Neuron (in vitro differentiated cells): Measurements from ENCODE around the gene DLG4.

ENCODE experiments used
- H2AFZ ChIP-seq: one replicate; pipeline ENCODE4 v1.6.1; 2013; ENCODE audit warnings: low read depth, mild to moderate bottlenecking, inconsistent platforms, low read length, moderate library complexity
- H3K27me3 ChIP-seq: one replicate; pipeline ENCODE4 v1.6.1; 2013; ENCODE audit warnings: low read length; ENCODE audit not compliant: insufficient read depth
- H3K36me3 ChIP-seq: one replicate; pipeline ENCODE4 v1.6.1; 2013; ENCODE audit warnings: low read length; ENCODE audit not compliant: insufficient read depth
- H3K4me1 ChIP-seq: one replicate; pipeline ENCODE4 v1.6.1; 2013; ENCODE audit warnings: low read length; ENCODE audit not compliant: insufficient read depth
- H3K4me3 ChIP-seq: 2 replicates; pipeline ENCODE4 v1.5.1; 2013; ENCODE audit warnings: mild to moderate bottlenecking, low read length, moderate library complexity
- H3K9me3 ChIP-seq: one replicate; pipeline ENCODE4 v1.6.1; 2013; ENCODE audit warnings: low read length

DLG4 gene

DNA sequence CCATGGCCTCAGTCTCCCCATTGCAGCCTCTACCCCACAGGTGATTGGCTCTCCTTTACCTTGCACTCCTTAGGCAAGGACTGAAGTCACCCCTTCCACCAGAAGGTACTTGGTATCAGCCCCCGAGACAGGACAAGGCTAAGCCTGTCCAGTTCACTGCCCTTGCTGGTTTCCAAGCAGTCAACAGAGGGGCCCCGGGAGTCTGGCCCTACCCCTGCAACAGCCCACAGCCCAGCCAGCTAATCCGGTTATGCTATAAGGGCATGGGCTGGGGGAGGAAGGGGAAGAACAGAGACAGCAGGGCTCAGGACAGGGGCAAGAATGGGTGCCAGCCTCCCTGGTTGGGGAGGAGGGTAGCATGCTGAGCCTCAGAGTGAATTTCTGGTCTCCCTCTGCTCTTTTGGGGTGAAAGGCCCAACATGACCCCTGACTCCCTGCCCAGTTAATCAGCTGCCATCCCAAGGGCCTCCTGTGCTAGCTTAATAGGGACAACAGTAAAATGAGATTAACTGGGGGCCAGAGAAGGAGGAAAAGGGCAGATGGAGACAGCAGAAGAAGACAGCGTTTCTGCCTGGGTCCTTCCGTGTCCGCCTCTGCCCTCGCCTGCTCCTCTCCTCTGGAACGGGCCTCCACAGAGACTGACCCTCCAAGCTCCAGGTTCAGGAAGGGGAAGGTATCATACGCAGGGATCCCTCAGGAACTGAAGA, 10.7 kb downstream of the DLG4 start:
- Histone ChIP-seq H3K36me3 (peaks cover 2% of the 10 kb centered on the region), H3K4me3 (no peak overlapping the region), H3K27me3 (no peaks in the 10 kb centered on the region), H2AFZ (no peak overlapping the region), H3K4me1 (peaks cover 47% of the 10 kb centered on the region), H3K9me3 (no peaks in the 10 kb centered on the region)

DNA sequence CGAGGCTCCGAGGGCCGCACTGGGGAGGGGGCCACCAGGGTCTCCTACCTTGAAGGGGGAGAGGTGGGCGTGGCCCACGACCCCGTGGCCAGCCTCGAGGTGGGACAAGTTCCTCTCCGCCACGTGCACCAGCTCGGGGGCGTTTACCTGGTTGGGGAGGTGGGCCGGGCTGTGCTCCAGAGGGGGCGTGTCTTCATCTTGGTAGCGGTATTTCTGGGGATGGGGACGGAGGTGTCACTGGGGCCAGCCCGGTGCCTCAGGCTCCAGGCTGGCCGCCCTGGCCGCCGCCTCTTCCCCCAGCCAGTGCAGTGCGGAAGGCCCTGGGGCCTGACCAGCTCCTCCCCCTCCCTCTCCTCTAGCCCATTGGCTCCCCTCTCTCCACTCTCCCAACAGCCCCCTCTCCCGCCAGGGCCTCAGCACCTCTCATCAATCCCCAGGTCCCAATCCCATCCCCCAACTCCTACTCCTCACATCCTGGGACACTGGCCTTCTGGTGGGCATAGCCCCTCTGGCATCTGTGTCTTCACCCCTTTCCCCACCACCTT, 11.5 kb downstream of the DLG4 start:
- Histone ChIP-seq H3K9me3 (no peaks in the 10 kb centered on the region), H3K36me3 (peaks cover 9% of the 10 kb centered on the region), H3K4me3 (no peak overlapping the region), H2AFZ (no peak overlapping the region), H3K4me1 (peaks cover 43% of the 10 kb centered on the region), H3K27me3 (no peaks in the 10 kb centered on the region)

DNA sequence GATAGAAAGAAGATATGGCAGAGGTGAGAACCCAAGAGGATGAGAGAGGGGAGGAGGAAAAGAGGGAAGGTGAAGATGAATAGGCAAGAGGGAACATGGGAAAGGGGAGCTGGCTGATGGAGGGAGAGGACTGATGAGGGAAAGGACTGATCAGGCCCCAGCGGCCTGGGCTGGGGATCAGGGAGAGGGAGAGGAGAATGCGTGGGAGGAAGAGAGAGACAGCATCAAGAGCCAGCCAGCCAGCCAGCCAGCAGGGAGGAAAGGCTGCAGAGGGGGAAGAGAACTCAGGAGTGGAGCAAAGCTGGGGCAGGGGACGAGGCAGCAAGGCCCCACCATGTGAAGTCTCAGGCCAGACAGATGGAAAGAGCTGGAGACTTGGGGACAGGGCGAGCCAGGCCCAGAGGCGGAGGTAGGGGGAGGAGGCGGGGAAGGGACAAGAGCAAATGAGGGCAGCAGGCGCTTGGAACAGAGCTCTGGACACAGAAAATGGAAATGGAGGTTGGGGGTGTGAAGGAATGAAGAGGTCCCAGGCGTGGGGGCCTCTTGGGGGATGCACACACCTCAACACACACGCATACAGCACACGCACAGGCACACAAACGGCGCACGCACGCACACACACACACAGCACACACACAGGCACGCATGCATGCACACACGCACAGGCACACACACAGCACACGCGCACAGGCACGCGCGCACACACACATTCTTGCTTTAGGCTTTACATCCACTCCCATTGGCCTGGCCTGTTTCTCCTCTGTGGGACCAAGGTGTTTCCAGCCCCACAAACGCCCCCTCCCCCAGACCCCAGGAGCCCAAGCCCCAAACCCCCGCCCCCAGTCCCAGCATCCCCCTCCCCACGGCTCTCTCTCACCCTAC, 12.3 kb downstream of the DLG4 start:
- H3K36me3 ChIP-seq = peaks cover 17% of the 10 kb centered on the region
- peaks cover 43% of the 10 kb centered on the region for H3K4me1 ChIP-seq
- no peaks in the 10 kb centered on the region for H3K27me3 ChIP-seq
- no peak overlapping the region for H3K4me3 ChIP-seq
- H3K9me3 ChIP-seq = no peaks in the 10 kb centered on the region
- no peak overlapping the region for H2AFZ ChIP-seq

DNA sequence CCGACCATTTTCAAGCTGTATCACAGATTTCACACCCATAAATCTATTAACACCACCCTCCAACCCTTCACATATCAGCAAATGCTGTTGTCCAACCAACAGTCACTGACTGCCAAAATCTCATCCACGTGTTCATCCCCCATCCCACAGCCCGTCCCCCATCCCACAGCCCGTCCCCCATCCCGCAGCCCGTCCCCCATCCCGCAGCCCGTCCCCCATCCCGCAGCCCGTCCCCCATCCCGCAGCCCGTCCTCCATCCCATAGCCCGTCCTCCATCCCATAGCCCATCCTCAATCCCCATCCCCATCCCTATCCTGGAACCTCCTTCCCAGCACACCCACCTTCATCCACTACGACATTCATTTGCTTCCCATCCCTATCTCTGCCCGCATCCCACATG, 14.1 kb downstream of the DLG4 start:
- peaks cover 28% of the 10 kb centered on the region for H3K36me3 ChIP-seq
- H2AFZ ChIP-seq = no peak overlapping the region
- peaks cover 38% of the 10 kb centered on the region for H3K4me1 ChIP-seq
- H3K27me3 ChIP-seq = no peaks in the 10 kb centered on the region
- H3K9me3 ChIP-seq = no peaks in the 10 kb centered on the region
- H3K4me3 ChIP-seq = peak overlapping the region; percentile 33

DNA sequence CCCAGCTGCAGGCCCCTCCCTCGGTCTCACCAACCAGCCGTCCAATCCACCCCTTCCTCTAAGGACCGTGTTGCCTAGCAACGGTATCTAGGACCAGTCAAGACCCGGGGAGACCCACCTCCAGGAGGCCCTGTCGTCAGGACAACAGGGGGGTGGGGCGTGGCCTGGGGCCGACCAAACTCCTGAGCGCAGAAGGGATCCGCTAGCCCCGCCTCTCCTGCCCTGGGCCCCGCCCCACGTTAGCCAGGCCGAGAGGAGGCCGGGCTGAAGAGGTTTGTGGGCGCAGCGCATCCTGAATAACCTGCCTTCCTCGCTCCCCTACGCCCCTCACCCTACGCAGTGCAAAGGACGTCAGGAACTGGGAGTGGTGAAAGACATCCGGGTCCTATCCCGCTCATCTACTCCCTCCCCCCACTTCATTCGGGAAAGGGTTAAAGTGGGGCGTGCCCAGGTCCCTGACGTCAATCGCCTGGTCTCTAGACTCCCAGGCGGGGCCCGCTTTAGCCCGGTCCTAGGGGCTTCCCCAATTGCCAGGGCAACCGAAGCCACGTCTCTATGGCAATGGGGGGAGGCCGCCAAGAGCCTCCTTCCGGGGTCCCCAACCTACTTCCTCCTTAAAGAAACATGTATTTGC, 14.7 kb downstream of the DLG4 start:
- Histone ChIP-seq H3K27me3 (no peaks in the 10 kb centered on the region), H2AFZ (no peak overlapping the region), H3K4me3 (peak overlapping the region; percentile 33), H3K36me3 (peaks cover 28% of the 10 kb centered on the region), H3K9me3 (no peaks in the 10 kb centered on the region), H3K4me1 (peaks cover 38% of the 10 kb centered on the region)

DNA sequence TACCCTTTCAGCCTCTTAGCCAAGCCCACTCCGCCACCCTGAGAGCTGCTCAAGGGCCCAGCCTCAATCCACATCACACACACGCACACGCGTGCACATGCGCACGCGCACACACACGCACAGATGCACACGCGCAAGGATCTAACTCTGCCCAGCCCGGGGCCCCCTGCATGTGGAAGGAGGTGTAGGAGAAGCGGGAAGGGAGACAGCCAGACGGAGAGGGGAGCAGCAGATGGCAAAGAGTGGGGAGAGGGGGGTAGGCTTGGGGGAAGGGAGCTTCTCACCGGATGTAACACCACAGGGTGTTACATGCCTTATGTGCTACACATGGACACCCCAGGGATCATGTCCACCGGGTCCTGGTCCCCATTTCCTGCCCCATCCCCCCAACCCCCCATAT, 15.3 kb downstream of the DLG4 start:
- Histone ChIP-seq H3K27me3 (no peaks in the 10 kb centered on the region), H3K9me3 (no peaks in the 10 kb centered on the region), H3K36me3 (peaks cover 28% of the 10 kb centered on the region), H3K4me1 (peaks cover 38% of the 10 kb centered on the region), H2AFZ (no peak overlapping the region), H3K4me3 (peak overlapping the region; percentile 33)

DNA sequence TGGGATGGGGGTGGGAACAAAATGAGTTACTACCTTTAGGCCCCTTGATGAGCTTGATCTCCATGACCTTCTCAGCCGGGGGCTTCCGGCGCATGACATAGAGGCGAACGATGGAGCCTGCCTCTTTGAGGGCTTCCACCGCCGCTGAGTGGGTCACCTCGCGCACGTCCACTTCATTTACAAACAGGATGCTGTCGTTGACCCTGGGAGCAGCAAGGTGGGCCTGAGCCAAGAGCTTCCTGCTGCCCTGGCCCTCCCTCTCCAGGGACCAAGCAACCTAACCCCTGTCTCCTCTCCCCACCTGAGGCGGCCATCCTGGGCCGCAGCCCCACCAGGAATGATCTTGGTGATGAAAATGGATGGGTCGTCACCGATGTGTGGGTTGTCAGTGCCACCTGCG, 16.2 kb downstream of the DLG4 start:
- no peak overlapping the region for H3K4me3 ChIP-seq
- H3K27me3 ChIP-seq = no peaks in the 10 kb centered on the region
- peaks cover 32% of the 10 kb centered on the region for H3K4me1 ChIP-seq
- H3K36me3 ChIP-seq = peaks cover 28% of the 10 kb centered on the region
- no peaks in the 10 kb centered on the region for H3K9me3 ChIP-seq
- H2AFZ ChIP-seq = no peak overlapping the region

DNA sequence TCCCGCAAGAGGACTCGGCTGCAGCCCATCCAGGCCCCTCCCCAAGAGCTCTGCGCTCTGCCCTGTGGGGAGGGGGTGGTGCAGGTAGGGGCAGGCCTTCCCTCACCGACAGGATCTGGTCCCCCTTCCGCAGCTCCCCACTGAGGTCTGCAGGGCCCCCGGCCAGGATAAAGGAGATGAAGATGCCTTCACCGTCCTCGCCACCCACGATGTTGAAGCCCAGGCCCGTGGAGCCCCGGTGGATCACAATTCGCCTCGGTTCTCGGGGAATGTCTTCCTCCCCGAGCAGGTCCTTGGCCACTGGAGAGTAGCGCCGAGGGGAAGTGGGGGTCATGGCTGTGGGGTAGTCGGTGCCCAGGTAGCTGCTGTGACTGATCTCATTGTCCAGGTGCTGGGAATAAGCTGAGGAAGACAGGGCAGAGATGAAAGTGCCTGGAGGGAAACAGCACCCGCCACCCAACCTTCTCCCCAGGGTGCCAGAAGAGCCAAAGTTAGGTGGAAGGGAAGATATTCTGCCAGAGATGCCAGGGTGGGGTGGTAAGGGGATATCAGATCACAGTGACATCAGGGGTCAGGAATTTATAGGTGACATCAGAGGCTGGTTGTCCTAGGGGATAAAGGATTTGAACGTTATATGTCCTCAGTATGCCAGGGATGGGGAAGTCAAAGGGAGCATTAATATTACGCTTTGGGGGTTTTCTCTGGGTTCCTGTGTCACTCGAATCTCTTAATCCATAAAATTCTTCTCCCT, 22.8 kb downstream of the DLG4 start:
- Histone ChIP-seq H3K4me1 (no peaks in the 10 kb centered on the region), H2AFZ (no peak overlapping the region), H3K36me3 (peaks cover 62% of the 10 kb centered on the region), H3K9me3 (peaks cover 2% of the 10 kb centered on the region), H3K4me3 (no peak overlapping the region), H3K27me3 (no peaks in the 10 kb centered on the region)

DNA sequence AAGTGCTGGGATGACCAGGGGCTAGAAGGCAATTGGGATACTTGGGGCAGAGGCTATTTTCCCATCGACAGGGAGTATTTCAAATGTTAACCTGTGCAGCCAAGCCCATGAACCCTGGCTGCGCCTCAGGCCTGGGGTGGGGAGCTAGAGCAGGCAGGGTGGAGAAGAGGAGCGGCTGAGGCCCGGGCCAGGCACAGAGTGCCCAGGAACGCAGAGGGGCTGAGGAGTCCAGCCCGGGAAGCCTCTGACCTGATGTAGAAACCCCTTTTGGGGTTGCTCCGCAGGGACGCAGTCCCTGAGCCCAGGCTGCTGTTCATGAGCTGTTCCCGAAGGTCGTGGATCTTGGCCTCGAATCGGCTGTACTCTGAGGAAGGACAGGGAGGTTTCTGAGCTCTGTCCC, 23.7 kb downstream of the DLG4 start:
- Histone ChIP-seq H3K4me3 (no peak overlapping the region), H3K36me3 (peaks cover 62% of the 10 kb centered on the region), H3K4me1 (peaks cover 3% of the 10 kb centered on the region), H3K9me3 (peaks cover 2% of the 10 kb centered on the region), H3K27me3 (no peaks in the 10 kb centered on the region), H2AFZ (no peak overlapping the region)

DNA sequence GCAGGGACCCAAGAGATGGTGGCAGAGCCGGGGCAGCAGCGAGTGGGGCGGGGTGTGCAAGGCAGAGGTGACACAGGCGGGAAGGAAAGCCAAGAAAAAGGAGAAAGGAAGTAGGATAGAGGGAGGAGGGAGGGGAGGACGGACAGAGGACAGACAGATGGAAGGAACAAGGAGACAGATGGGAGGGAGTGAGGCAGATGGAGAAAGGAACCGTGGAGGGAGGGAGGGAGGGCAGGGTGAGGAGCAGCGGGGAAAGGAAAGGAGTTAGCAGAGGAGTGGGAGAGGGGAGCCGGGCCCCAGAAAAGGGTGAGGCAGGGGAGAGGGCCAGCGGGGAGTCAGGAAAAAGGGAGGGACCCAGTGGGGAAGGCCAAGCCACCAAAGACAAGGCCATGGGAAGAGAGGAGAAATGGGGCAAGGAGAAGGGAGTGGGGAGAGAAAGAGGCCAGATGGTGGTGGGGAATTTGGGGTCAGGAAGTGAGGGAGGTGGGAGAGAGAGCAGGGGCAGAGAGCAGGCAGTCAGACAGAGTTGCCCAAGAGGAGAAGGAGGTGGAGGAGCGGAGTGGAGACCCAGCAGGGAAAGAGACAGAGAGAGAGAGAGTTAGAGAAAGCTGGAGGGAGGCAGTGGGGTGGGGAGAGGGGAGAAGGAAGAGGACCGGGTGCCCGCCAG, 27.2 kb downstream of the DLG4 start:
- no peak overlapping the region for H3K4me3 ChIP-seq
- no peak overlapping the region for H2AFZ ChIP-seq
- peaks cover 4% of the 10 kb centered on the region for H3K4me1 ChIP-seq
- peaks cover 2% of the 10 kb centered on the region for H3K9me3 ChIP-seq
- no peaks in the 10 kb centered on the region for H3K27me3 ChIP-seq
- peaks cover 66% of the 10 kb centered on the region for H3K36me3 ChIP-seq

DNA sequence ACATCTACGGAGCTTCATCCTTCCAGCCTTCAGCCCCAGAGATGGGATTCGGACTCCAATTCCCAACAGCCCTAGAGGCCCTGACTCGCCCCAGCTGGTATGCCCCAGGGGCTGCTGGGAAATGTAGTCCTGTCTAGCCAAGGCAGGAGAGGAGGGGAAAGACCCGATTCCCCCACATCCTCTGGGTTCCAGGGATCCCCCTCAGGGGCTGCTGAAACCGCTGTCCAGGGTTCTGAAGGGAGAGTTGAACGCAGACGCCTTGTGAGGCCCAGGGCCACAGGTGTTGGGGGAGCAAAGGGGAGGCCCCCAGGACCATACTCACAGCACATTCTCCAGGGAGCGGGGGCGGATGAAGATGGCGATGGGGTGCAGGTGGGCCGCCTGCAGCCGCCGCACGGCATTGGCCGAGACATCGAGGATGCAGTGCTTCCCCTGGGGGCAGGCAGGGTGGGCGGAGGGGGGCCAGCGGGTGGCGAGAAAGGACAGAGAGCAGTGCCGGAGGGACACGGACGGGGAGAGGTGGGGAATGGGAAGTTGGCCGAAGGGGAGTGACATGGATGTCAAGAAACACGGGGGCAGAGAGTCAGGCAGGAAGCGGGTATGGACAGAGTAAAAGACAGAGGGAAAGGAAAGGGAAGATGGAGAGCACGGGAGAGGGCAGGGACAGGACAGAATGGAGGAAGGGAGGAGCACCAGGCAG, 27.9 kb downstream of the DLG4 start:
- H3K27me3 ChIP-seq = no peaks in the 10 kb centered on the region
- no peak overlapping the region for H2AFZ ChIP-seq
- H3K4me1 ChIP-seq = peaks cover 4% of the 10 kb centered on the region
- H3K9me3 ChIP-seq = peaks cover 2% of the 10 kb centered on the region
- H3K36me3 ChIP-seq = peaks cover 59% of the 10 kb centered on the region
- H3K4me3 ChIP-seq = no peak overlapping the region

DNA sequence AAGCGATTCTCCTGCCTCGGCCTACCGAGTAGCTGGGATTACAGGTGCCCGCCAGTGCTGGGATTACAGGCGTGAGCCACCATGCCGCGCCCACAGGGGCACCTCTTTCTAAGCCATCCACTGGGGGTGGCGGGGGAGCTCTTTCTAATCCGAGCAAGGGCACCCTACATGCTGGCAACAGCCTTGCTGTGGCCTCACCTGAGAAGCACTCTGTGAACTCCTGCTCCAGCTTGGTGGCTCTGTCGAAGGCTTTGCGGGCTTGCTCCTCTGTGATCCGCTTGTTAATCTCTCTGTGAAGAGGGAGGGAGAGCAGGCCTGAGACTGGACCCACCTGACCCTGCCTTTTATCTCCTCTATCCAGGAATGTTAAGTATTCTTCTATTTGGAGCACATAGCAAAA, 28.6 kb downstream of the DLG4 start:
- peaks cover 4% of the 10 kb centered on the region for H3K4me1 ChIP-seq
- no peak overlapping the region for H2AFZ ChIP-seq
- peaks cover 53% of the 10 kb centered on the region for H3K36me3 ChIP-seq
- H3K27me3 ChIP-seq = no peaks in the 10 kb centered on the region
- H3K9me3 ChIP-seq = peaks cover 2% of the 10 kb centered on the region
- H3K4me3 ChIP-seq = no peak overlapping the region
